ENCODE measurements around the gene SLC6A18.

DNA sequence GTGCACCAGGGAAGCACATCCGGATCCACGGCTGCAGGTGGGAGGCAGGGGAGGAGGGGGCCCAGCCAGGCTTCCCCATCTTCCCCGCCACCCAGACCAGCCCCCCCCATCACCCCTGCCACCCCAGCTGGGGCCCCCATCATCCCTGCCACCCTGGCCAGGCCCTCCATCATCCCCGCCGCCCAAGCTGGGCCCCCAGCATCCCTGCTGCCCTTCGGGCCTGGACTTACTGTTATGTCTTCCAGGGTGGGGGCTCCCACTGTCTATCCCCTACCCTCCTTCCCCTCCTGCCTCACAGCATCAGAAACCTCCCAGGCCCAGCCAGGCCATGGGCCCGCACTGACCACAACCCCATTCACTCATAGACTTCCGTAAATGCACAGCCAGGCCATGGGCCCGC, 27.5 kb downstream of the SLC6A18 start:
- TF ChIP-seq GATA2 (CRISPR knock-in tag; IDR thresholded peaks at IDR 0.05) (no peak), CTCF (IDR thresholded peaks at IDR 0.05) (no peak), YY1 (IDR thresholded peaks at IDR 0.05; ENCODE audit: low read depth) (no peak), EZH2phosphoT487 (IDR thresholded peaks at IDR 0.05; ENCODE audit: borderline replicate concordance, low read depth) (no peak), CHD2 (IDR thresholded peaks at IDR 0.05; ENCODE audit: low read length, partially characterized antibody) (no peak)

Data from SK-N-SH (cell line).